H1 (cell line): ENCODE data around the gene GRIFIN. TPM values are rescaled to one million over a fixed set of nuclear protein-coding genes. Genes with fewer than 3 reads are reported as not detected.

ENCODE experiments used
- CTCF ChIA-PET: fragments of 300-600 bp; sonication (Branson Sonifier 250); formaldehyde crosslinking; loops from one replicate; lab custom pipeline; 2021; ENCODE audit not compliant: partially characterized antibody; lab: Charles Lee
- POLR2A ChIA-PET: fragments of 300-600 bp; sonication (Branson Sonifier 250); formaldehyde crosslinking; loops from one replicate; lab custom pipeline; 2021; ENCODE audit warnings: inconsistent platforms; ENCODE audit not compliant: partially characterized antibody; lab: Charles Lee
- DNase-seq, 2 experiments: peaks; one replicate each; pipeline versions ENCODE4 v3.0.0 to v3.0.0-alpha.2; 2010 to 2022; ENCODE audit warnings: low spot score in 2 of 2, low read depth in 1 of 2, mixed read lengths in 1 of 2
- FAIRE-seq: peaks from 2 replicates; lab custom pipeline; 2011; peaks lifted over from hg19 to GRCh38; lab: Jason Lieb, UNC
- H2AFZ ChIP-seq: 2 replicates; pipeline ENCODE4 v1.8.1; 2012; ENCODE audit warnings: low read length, inconsistent platforms
- H2AK5ac ChIP-seq: 2 replicates; pipeline ENCODE4 v1.6.1; 2013; ENCODE audit warnings: low read depth, low read length
- H2BK120ac ChIP-seq: replicated peaks from 2 replicates; pipeline ENCODE3; 2013; ENCODE audit warnings: low read depth, low read length, inconsistent platforms
- H2BK12ac ChIP-seq: 2 replicates; pipeline ENCODE4 v1.6.1; 2013; ENCODE audit warnings: low read depth, low read length
- H2BK15ac ChIP-seq: 2 replicates; pipeline ENCODE4 v1.6.1; 2013; ENCODE audit warnings: low read length
- H2BK20ac ChIP-seq: 2 replicates; pipeline ENCODE4 v1.6.1; 2013; ENCODE audit warnings: low read length
- H2BK5ac ChIP-seq: 2 replicates; pipeline ENCODE4 v1.6.1; 2013; ENCODE audit warnings: low read depth, low read length
- H3K14ac ChIP-seq: 2 replicates; pipeline ENCODE4 v1.6.1; 2013; ENCODE audit warnings: inconsistent platforms; ENCODE audit not compliant: insufficient read length
- H3K18ac ChIP-seq: 2 replicates; pipeline ENCODE4 v1.6.1; 2013; ENCODE audit warnings: low read length; ENCODE audit errors: extremely low read depth
- H3K23ac ChIP-seq: 2 replicates; pipeline ENCODE4 v1.6.1; 2013; ENCODE audit warnings: inconsistent platforms; ENCODE audit not compliant: insufficient read length
- H3K23me2 ChIP-seq: 2 replicates; pipeline ENCODE4 v1.6.1; 2013; ENCODE audit warnings: low read depth, low read length
- H3K27ac ChIP-seq: 2 replicates; pipeline ENCODE4 v1.6.1; 2011; ENCODE audit warnings: low read depth, low read length, inconsistent platforms
- H3K27me3 ChIP-seq, 4 experiments: replicated peaks in 1 of 4; 1 replicate in 1 of 4; 2 replicates in 3 of 4; pipeline versions ENCODE4 v1.6.1 to v1.8.1; 2011 to 2013; ENCODE audit warnings: low read length in 3 of 4, mild to moderate bottlenecking in 3 of 4, inconsistent platforms in 2 of 4, mixed read lengths in 2 of 4, moderate library complexity in 1 of 4; ENCODE audit not compliant: control insufficient read depth in 3 of 4, insufficient read depth in 3 of 4; ENCODE audit errors: extremely low read depth in 1 of 4
- H3K36me3 ChIP-seq, 4 experiments: 2 replicates each; pipeline versions ENCODE4 v1.6.1 to v1.8.1; 2011 to 2013; ENCODE audit warnings: mild to moderate bottlenecking in 4 of 4, low read length in 3 of 4, moderate library complexity in 2 of 4, control low read depth in 1 of 4, inconsistent platforms in 1 of 4; ENCODE audit not compliant: insufficient read depth in 4 of 4, control insufficient read depth in 2 of 4
- H3K4ac ChIP-seq: replicated peaks from 2 replicates; pipeline ENCODE3; 2013; ENCODE audit warnings: low read length, low read depth, mixed read lengths, inconsistent platforms; ENCODE audit not compliant: insufficient read length
- H3K4me1 ChIP-seq, 4 experiments: replicated peaks in 1 of 4; 1 replicate in 1 of 4; 2 replicates in 3 of 4; pipeline versions ENCODE4 v1.6.1 to v1.8.1; 2011 to 2013; ENCODE audit warnings: low read length in 3 of 4, inconsistent platforms in 2 of 4, mixed read lengths in 1 of 4; ENCODE audit not compliant: insufficient read depth in 4 of 4, control insufficient read depth in 3 of 4
- H3K4me2 ChIP-seq, 2 experiments: 2 replicates each; pipeline versions ENCODE4 v1.6.1 to v1.8.1; 2011 to 2013; ENCODE audit warnings: low read depth in 2 of 2, low read length in 2 of 2, control low read depth in 1 of 2, inconsistent platforms in 1 of 2, mild to moderate bottlenecking in 1 of 2; ENCODE audit not compliant: insufficient read depth in 1 of 2
- H3K4me3 ChIP-seq, 4 experiments: fragments of 200-600, 300-600 bp in 1 of 4; sonication (generic), shearing (Covaris generic), sonication (Bioruptor Twin) in 1 of 4; 2 replicates each; pipeline versions ENCODE4 v1.5.1 to v1.8.1; 2011 to 2016; ENCODE audit warnings: low read length in 4 of 4, low read depth in 3 of 4, control low read depth in 2 of 4, inconsistent platforms in 2 of 4, mild to moderate bottlenecking in 2 of 4, mixed read lengths in 1 of 4, moderate library complexity in 1 of 4; ENCODE audit not compliant: insufficient read depth in 2 of 4; ENCODE audit errors: extremely low read depth in 1 of 4
- H3K56ac ChIP-seq: replicated peaks from 2 replicates; pipeline ENCODE3; 2013; ENCODE audit warnings: low read depth, mild to moderate bottlenecking, mixed read lengths, low read length, inconsistent platforms; ENCODE audit not compliant: insufficient read length
- H3K79me1 ChIP-seq: 2 replicates; pipeline ENCODE4 v1.6.1; 2013; ENCODE audit warnings: low read depth, low read length, control low read depth
- H3K79me2 ChIP-seq, 2 experiments: 2 replicates each; pipeline versions ENCODE4 v1.6.1 to v1.8.1; 2012 to 2013; ENCODE audit warnings: low read length in 2 of 2, mild to moderate bottlenecking in 2 of 2, inconsistent platforms in 1 of 2; ENCODE audit not compliant: insufficient read depth in 2 of 2, control insufficient read depth in 1 of 2
- H3K9ac ChIP-seq, 4 experiments: replicated peaks in 1 of 4; 1 replicate in 1 of 4; 2 replicates in 3 of 4; pipeline versions ENCODE4 v1.6.1 to v1.8.1; 2011 to 2013; ENCODE audit warnings: low read depth in 3 of 4, low read length in 3 of 4, control low read depth in 2 of 4, mild to moderate bottlenecking in 2 of 4, moderate library complexity in 2 of 4, inconsistent platforms in 1 of 4; ENCODE audit errors: extremely low read depth in 1 of 4
- H3K9me3 ChIP-seq, 2 experiments: 2 replicates each; pipeline versions ENCODE4 v1.6.1 to v1.8.1; 2012 to 2013; ENCODE audit warnings: mild to moderate bottlenecking in 2 of 2, moderate library complexity in 2 of 2, control low read depth in 1 of 2, inconsistent platforms in 1 of 2, low read depth in 1 of 2, low read length in 1 of 2, mixed read lengths in 1 of 2; ENCODE audit not compliant: insufficient read depth in 2 of 2
- H4K20me1 ChIP-seq, 2 experiments: replicated peaks in 1 of 2; 2 replicates each; pipeline versions ENCODE3 to v1.8.1; 2011 to 2013; ENCODE audit warnings: inconsistent platforms in 2 of 2, low read length in 2 of 2, mild to moderate bottlenecking in 1 of 2; ENCODE audit not compliant: insufficient read depth in 2 of 2, control insufficient read depth in 1 of 2
- H4K5ac ChIP-seq: 2 replicates; pipeline ENCODE4 v1.6.1; 2013; ENCODE audit warnings: low read length, low read depth, mixed read lengths, inconsistent platforms; ENCODE audit not compliant: insufficient read length
- H4K8ac ChIP-seq: 2 replicates; pipeline ENCODE4 v1.8.0; 2013; ENCODE audit warnings: mild to moderate bottlenecking, moderate library complexity, low read length, inconsistent platforms; ENCODE audit not compliant: insufficient read depth; ENCODE audit errors: extremely low read depth
- H4K91ac ChIP-seq: replicated peaks from 2 replicates; pipeline ENCODE3; 2013; ENCODE audit warnings: low read length, mixed read lengths, inconsistent platforms; ENCODE audit not compliant: insufficient read length
- BCL11A ChIP-seq, 2 experiments: IDR thresholded peaks; one replicate each; pipeline ENCODE4 v1.6.1; 2011; ENCODE audit warnings: low read depth in 2 of 2, low read length in 2 of 2, mild to moderate bottlenecking in 2 of 2
- KDM4A ChIP-seq: IDR thresholded peaks from one replicate; pipeline ENCODE4 v1.7.1; 2012; ENCODE audit warnings: low read depth, mild to moderate bottlenecking, moderate library complexity, low read length, inconsistent platforms; ENCODE audit not compliant: severe bottlenecking
- NRF1 ChIP-seq: IDR thresholded peaks from 2 replicates; pipeline ENCODE4 v1.6.1; 2011; ENCODE audit warnings: mild to moderate bottlenecking, low read depth, low read length, improper control_type of control experiment
- PHF8 ChIP-seq: fragments of 200-600 bp; sonication (generic); conservative IDR thresholded peaks from 2 replicates; pipeline ENCODE4 v1.7.1; 2012; ENCODE audit warnings: low read depth, mild to moderate bottlenecking, inconsistent platforms, low read length, moderate library complexity
- TBP ChIP-seq: IDR thresholded peaks from 2 replicates; pipeline ENCODE4 v1.6.1; 2011; ENCODE audit warnings: low read depth, low read length, improper control_type of control experiment
- TCF12 ChIP-seq: IDR thresholded peaks from 2 replicates; pipeline ENCODE4 v1.6.1; 2011; ENCODE audit warnings: low read depth, mild to moderate bottlenecking, low read length
- WGBS, 2 experiments: shearing (Covaris generic) in 1 of 2; methylation state at CpG; one replicate each; pipeline versions ENCODE4 v1.1.6 to v1.1.7; 2013 to 2015; ENCODE audit warnings: low lambda C conversion rate in 2 of 2, mixed read lengths in 2 of 2, inconsistent platforms in 1 of 2, low coverage in 1 of 2, missing lambda C conversion rate in 1 of 2; ENCODE audit not compliant: insufficient replicate concordance in 2 of 2, insufficient coverage in 1 of 2, insufficient read length in 1 of 2; ENCODE audit errors: extremely low coverage in 1 of 2, missing lambda C conversion rate in 1 of 2; 5-methylcytosine and 5-hydroxymethylcytosine counted together
- polyA plus RNA-seq, 7 experiments: library from polyadenylated mRNA; depleted of rRNA in 3 of 7; stranded (reverse) in 5 of 7; unstranded in 2 of 7; fragments of >200 nt in 5 of 7; fragments of 200-250 nt in 2 of 7; gene quantifications; 1 replicate in 5 of 7; 2 replicates in 1 of 7; 4 replicates in 1 of 7; pipeline versions ENCODE4 v1.2.1 to v1.2.3, GENCODE V29; 2011 to 2013; ENCODE audit warnings: missing spikeins in 2 of 7, mixed read lengths in 2 of 7
- total RNA-seq: library from RNA; stranded (reverse); fragmentation: NEBNext Ultra II Directional; extraction: Animal tissue kit (Norgen Biotek cat#: 25700); gene quantifications from 2 replicates; pipeline ENCODE4 v1.2.1, GENCODE V29; 2021
- TF ChIP-seq, protein P1 (sequence below): IDR thresholded peaks from 2 replicates; pipeline ENCODE4 v1.6.1; 2012; ENCODE audit warnings: inconsistent platforms

The GRIFIN gene
- total and polyA plus RNA-seq, 2 of the 8 experiments (the other 6 are each of a cell fraction or from before 2014, with no cell fraction given) = not detected

DNA sequence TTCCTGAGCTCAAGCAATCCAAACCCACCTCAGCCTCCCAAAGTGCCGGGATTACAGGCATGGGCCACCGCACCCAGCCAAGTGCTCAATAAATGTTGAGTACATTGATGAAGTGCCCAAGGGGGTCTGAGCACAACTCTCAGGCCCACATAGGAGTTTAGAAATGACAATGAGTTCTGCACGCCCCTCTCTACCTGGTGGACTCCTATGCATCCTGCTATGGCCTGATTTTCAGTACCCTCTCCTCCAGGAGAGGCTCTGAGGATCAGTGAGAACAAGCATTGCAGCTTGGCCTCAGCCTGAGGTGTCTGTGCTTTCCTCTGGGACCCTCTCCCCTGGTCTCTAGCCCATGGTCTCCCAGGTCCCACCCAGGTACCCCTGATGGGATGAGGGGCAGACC lies 20.9 kb upstream of the GRIFIN start:
- no peak overlapping the region for H4K5ac ChIP-seq
- no peak overlapping the region for H2BK5ac ChIP-seq
- no peaks in the 10 kb centered on the region; the same call in 1 of the 2 replicates for H3K79me1 ChIP-seq
- H3K14ac ChIP-seq = no peak overlapping the region
- no peaks in the 10 kb centered on the region for H3K27me3 ChIP-seq
- TF ChIP-seq BCL11A (IDR thresholded peaks at IDR 0.05; ENCODE audit: low read depth in 2 of 2, low read length in 2 of 2) = no peak
- no peak for TF ChIP-seq KDM4A
- TF ChIP-seq TCF12 = no peak
- no peak for TF ChIP-seq PHF8
- TF ChIP-seq, protein P1, sequence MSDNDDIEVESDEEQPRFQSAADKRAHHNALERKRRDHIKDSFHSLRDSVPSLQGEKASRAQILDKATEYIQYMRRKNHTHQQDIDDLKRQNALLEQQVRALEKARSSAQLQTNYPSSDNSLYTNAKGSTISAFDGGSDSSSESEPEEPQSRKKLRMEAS = no peak
- no peak for TF ChIP-seq NRF1
- no peak for TF ChIP-seq TBP
- no peak for DNase-seq
- H3K79me2 ChIP-seq = no peaks in the 10 kb centered on the region
- no peaks in the 10 kb centered on the region for H3K36me3 ChIP-seq
- CTCF ChIA-PET = interaction anchor here (0.9 to 8.5 kb wide), 6 partner anchors 11 to 46 kb away, joined by 3 to 67 read pairs (median 4); no protein-coding TSS in a partner anchor
- H4K8ac ChIP-seq = 0 out of 2 replicates have a peak overlapping the region, but pooled peaks have one; percentile 3
- FAIRE-seq = no peak
- H3K23ac ChIP-seq = no peak overlapping the region
- H2BK20ac ChIP-seq = peak overlapping the region; percentile 95; the same call in 1 of the 2 replicates
- H3K18ac ChIP-seq = no peak overlapping the region; the same call in 1 of the 2 replicates
- no peak overlapping the region for H2BK120ac ChIP-seq
- no peaks in the 10 kb centered on the region for H4K20me1 ChIP-seq
- peak overlapping the region; percentile 7 for H4K91ac ChIP-seq
- H2AK5ac ChIP-seq = no peak overlapping the region; the same call in 1 of the 2 replicates
- peak overlapping the region; percentile 4 for H3K4ac ChIP-seq
- H2BK15ac ChIP-seq = 0 out of 2 replicates have a peak overlapping the region, but pooled peaks have one; percentile 83
- no peak overlapping the region for H3K9ac ChIP-seq
- no peak overlapping the region for H2AFZ ChIP-seq
- no peak overlapping the region for H3K56ac ChIP-seq
- POLR2A ChIA-PET = interaction anchor here (1.1 kb wide), 1 partner anchor 10 kb away, joined by 4 read pairs; no protein-coding TSS in a partner anchor
- H3K4me3 ChIP-seq = no peak overlapping the region
- peaks cover 0 to 53% (median 37%) of the 10 kb centered on the region in 4 experiments; a peak in 6 of 7 replicates for H3K4me1 ChIP-seq
- 98% methylated on average over 3 of the region's 3 CpGs; no CpG with 5 or more reads in 1 of the 2 experiments for WGBS, 2 experiments
- no peaks in the 10 kb centered on the region for H3K9me3 ChIP-seq
- H3K23me2 ChIP-seq = peaks cover 4% of the 10 kb centered on the region; the same call in 1 of the 2 replicates
- no peak overlapping the region for H3K4me2 ChIP-seq
- 0 out of 2 replicates have a peak overlapping the region, but pooled peaks have one; percentile 29 for H3K27ac ChIP-seq
- no peak overlapping the region; the same call in 1 of the 2 replicates for H2BK12ac ChIP-seq
